Bone marrow (tissue), 2 donors: ENCODE measurements around the gene SLC12A9.
"Not testable (repeated sequence)": the region's sequence is repeated elsewhere in the genome, so short reads cannot be mapped to it uniquely, and the experiment has no call there.

Experiments used
- DNase-seq, 2 donors: peaks; one replicate each; lab custom pipeline; 2025; lab: John Stamatoyannopoulos, UW

SLC12A9 gene, protein sequence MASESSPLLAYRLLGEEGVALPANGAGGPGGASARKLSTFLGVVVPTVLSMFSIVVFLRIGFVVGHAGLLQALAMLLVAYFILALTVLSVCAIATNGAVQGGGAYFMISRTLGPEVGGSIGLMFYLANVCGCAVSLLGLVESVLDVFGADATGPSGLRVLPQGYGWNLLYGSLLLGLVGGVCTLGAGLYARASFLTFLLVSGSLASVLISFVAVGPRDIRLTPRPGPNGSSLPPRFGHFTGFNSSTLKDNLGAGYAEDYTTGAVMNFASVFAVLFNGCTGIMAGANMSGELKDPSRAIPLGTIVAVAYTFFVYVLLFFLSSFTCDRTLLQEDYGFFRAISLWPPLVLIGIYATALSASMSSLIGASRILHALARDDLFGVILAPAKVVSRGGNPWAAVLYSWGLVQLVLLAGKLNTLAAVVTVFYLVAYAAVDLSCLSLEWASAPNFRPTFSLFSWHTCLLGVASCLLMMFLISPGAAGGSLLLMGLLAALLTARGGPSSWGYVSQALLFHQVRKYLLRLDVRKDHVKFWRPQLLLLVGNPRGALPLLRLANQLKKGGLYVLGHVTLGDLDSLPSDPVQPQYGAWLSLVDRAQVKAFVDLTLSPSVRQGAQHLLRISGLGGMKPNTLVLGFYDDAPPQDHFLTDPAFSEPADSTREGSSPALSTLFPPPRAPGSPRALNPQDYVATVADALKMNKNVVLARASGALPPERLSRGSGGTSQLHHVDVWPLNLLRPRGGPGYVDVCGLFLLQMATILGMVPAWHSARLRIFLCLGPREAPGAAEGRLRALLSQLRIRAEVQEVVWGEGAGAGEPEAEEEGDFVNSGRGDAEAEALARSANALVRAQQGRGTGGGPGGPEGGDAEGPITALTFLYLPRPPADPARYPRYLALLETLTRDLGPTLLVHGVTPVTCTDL

DNA sequence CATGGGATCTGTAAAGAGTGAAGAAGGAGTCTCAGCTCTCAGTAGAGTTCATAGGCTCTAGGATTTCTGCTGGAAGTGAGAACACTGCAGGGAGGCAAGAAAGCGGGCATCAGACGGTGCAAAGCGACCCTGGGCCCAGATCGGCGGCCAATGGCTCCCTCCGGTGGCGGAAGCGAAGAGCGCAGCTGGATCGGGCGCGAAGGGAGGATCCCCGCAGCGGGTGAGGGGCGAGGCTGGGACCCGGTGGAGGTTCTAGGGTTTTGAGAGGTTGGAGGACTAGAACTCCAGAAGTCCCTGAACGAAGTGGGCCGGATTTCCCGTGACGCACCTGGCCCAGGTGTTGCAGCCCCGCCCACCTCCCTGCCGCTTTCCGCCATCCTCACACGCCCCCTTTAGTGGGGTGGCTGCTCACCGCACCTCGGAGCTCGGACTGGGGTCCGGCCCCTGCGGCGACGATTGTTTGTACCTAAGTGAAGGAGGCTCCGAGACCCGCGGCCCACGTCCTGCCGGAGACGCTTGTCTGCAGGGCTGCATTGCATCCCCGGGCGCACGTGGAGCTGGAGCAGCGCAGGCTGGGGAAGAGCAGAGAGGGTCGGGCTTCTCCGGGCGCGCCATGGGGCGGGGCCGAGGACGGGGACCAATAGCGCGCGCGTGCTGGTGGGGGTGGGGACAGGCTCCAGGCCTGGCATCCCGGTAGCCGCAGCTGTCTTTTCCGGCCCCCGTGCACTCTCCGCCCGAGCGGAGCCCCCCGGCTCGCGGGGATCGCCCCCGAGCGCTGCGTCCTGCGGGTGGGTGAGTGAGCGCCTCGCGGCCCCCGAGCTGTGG is at the start of gene SLC12A9:
SLC12A9 (plus strand) TSS at position 666 of the 825 bp plus-strand sequence. CDS start 1,485 bp downstream, outside the sequence.
- DNase-seq = peak; percentile 53 to 74

DNA sequence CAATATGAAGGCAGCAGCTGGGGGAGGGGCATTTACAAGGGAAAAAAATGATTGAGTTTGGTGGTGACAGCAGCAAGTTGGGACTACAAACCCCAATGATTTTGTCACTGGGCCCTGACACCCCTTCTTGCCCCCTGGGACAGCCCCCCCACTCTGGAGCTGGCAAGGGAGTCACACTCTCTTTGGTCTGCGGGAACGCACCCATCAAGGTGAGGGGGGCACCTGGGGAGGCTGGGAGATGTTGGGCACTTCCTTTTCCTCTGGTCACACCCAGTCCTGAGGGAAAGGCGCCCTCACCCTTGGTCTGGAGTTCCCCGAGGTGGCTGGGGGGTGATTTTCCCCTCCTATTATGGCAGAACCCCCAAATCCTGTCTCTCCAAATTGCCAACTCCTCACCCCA is 49.6 kb upstream of the SLC12A9 start:
- DNase-seq = no peak

DNA sequence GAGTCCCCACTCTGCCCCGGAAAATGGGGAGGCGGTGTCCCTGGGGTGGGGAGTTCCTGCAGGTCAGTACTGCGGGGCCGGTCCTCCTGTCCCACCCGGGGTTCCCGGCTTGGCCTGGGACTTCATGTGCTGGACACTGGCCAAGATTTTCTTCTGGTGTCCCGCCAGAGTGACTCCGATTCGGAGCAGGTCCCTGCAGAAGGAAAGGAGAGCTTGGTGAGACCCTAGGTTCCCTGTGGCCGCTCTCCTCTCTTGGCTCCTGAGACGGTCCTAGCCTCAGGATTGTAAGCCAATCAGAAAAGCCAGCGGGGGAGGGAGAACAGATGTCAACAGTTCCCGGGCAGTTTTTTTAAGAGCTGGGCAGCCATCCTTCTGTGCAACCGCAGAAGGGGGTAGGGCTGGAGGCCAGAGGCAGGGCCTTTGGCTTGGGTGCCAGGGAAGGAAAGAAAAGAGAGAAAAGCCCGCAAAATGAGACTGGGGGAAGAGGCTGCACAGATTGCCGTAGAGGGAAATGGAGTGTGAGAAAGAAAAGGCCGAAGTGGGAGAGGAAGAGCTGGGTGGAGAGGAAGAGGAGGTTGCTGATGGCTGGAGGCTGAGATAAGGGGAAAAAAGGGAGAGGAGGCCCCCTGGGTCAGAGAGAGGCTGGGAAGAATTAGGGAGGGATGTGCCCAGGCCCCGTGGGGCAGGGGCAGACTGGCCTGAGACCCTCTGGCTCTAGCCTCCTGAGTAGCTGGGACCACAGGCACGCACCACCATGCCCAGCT is 48.9 kb upstream of the SLC12A9 start:
- peak; percentile 30 to 74 for DNase-seq

DNA sequence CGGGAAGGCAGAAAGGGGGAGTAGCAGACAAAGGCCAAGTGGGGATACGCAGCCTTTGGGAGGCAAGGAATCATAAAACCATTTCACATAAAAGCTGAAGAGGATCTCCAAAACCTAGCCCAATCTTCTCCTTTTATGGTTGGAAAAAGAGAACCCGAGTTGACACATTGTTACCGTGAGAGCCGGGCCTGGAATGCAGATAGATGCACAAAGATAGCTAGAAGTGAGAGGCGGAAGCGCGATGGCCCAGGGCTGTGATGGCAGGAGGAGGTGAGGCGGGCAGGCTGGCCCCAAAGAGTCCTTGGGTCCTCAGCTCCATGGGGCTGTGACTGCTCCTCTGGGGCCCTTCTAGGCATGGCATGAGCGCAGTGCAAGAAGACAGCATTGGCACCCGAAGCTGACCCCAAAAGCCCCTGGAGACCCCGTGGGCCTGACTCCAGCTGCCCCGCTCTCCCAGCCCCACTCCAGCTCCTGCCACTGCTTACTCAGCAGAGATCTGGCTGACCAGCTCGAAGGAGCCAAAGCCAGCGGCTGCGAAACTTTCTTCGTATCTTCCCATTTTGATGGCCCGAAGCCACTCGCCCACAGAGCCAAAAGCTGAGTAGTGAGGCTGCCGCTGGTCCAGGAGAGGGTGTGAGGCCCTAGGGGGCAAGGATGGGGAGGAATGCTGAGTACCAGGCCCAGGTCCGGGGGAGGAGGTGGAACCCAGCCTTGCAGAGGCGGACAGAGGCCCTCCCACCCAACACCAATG is 47.7 kb upstream of the SLC12A9 start:
- DNase-seq = no peak

DNA sequence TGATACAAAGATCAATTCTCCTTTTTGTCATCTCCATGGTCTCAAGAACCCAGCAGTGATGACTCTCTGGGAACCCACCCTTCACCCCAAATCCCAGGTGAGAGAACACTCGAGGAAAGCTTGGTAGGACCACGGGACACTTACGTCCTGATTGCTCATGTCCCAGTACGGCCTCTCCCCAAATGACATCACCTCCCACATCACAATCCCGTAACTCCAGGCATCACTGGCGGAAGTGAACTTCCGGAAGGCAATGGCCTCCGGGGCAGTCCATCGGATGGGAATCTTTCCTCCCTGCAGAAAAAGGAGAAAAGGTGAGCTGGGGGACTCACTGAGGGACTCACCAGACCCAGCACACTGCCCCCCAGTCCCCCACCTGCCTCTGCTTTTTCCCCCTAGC is 46.2 kb upstream of the SLC12A9 start:
- DNase-seq = no peak

DNA sequence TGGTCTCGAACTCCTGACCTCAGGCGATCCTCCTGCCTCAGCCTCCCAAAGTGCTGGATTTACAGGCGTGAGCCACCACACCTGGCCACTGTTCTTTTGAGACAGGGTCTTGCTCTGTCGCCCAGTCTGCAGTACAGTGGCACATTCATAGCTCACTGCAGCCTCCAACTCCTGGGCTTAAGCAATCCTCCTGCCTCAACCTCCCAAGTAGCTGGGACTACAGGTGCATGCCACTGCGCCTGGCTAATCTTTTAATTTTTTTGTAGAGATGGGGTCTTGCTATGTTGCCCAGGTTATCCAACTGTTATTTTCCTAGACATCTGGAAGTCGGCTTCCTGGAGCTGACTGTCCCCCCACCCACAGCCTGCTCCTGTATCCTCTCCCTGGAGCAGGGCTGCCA is 45.6 kb upstream of the SLC12A9 start:
- DNase-seq = not testable (repeated sequence)

DNA sequence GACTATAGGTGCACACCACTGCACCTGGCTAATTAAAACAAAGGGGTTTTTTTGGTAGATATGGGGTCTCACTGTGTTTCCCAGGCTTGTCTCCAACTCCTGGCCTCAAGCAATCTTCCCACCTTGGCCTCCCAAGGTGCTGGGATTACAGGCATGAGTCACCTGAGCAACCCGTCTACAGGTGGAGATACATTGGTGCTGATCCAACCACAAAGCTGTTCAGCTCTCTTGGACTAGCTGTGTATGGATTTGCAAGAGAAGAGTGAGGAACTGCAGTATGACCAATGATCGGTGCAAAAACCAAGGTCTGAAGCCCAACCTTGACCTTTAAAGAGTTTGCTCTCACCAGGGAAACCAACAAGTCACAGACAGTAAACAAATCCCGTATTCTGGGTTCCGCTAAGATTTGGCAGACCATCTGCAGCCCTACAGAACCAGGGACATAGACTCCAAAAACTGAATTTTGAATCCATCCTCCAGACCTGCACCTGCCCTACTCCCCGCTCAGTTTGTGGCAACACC is 44.1 kb upstream of the SLC12A9 start:
- DNase-seq = no peak

DNA sequence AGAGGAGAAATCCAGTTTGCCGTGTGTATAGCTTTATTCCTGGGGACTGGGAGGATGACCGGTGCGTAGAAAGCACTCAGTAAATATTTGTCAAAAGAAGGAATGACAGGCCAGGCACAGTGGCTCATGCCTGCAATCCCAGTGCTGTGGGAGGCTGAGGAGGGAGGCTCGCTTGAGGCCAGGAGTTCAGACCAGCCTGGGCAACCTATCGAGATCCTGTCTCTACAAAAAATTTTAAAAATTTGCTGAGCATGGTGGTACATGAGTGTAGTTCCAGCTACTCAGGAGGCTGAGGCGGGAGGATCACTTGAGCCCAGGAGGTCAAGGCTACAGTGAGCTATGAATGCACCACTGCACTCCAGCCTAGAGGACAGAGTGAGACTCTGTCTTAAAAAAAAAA is 41.0 kb upstream of the SLC12A9 start:
- no peak for DNase-seq

DNA sequence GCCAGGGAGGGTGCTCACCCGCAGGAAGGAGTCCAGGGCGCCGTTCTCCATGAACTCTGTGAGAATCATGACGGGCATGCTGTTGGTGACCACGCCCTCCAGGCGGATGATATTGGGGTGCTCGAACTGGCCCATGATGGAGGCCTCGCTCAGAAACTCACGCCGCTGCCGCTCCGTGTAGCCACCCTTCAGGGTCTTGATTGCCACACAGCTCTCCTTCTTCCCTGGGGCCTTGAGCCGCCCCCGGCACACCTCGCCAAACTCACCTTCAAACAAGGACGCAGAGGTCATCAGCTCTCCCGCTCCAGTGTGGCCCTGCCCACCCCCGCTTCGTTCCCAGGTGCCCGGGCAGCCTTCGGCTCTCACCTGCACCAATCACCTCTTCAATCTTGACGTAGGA is 39.8 kb upstream of the SLC12A9 start:
- DNase-seq = no peak

DNA sequence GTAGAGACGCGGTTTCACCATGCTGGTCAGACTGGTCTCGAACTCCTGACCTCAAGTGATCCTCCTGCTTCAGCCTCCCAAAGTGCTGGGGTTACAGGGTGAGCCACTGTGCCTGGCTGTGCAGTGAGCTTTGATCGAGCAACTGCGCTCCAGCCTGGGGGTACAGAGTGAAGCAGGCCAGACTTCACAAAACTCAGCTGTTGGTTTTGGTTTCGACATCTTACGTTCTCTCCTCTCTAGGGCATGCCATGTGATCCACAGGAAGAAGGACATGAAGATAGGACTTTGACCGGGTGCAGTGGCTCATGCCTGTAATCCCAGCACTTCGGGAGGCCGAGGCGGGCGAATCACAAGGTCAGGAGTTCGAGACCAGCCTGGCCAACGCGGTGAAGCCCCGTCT is 36.0 kb upstream of the SLC12A9 start:
- DNase-seq = not testable (repeated sequence)

DNA sequence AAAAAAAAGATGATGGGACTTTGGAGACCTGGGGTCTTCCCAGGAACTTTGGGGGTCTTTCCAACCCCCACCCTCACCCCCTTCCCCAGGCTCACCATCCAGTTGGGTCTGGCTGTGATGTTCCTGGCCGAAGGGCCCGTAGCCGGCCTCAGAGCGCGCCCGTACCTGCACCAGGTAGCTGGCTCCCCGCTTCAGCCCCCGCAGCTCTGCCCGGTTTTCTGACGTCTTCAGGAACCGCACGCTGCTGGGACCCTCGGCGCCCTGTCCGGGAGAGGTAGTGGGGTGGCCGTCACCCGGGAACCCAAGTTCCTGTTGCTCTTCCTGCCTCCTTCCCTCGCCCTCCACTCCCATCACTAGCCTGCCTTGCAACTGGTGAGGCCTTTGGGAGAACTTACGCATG is 35.4 kb upstream of the SLC12A9 start:
- no peak for DNase-seq

DNA sequence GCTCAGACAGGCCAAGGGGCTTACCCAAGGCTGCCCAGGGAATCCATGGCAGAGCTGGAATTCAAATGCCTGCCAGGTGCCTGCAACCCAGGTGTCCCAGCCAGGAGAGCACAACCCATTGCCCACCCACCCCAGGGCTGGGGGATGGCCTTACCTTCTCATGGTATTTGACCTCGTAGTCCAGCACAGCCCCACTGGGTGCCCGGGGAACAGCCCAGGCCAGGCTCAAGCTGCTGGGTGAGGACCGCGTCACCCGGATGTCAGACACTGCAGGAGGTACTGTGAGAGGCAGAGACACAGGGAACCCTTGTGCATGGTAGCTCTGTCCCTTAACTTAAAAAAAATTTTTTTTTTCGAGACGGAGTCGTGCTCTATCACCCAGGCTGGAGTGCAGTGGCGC is 34.1 kb upstream of the SLC12A9 start:
- DNase-seq = no peak

DNA sequence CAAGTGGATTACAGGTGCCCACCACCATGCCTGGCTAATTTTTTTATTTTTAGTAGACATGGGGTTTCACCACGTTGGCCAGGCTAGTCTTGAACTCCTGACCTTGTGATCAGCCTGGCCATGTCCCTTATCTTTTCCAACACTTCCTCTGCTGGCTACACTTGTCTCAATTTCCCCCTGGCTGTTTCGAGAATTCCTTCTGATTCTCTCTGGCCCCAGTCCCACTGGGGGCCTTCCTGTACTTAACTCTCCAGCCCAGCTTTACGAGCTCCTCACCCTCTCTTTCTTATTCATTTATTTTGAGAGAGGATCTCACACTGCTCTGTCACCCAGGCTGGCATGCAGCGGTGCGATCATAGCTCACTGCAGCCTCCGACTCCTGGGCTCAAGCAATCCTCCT is 33.7 kb upstream of the SLC12A9 start:
- DNase-seq = no peak

DNA sequence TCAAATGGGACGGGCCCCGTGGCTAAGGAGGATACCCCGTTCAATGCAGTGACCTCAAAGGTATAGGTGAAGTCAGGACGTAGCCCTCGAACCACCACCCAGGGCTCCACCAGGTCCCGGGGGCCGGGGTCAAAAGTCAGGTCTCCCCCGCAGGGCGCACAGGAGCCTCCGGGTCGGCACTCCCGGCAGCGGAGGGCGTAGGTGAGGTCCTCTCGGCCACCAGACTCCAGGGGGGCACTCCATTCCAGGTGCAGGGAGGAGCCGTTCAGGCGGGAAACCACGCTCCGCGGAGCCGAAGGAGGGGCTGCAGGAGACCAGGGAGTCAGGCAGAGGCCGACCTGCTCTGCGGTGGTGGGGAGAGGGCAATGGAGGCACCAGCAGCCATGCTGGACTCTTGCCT is 32.9 kb upstream of the SLC12A9 start:
- DNase-seq = no peak

DNA sequence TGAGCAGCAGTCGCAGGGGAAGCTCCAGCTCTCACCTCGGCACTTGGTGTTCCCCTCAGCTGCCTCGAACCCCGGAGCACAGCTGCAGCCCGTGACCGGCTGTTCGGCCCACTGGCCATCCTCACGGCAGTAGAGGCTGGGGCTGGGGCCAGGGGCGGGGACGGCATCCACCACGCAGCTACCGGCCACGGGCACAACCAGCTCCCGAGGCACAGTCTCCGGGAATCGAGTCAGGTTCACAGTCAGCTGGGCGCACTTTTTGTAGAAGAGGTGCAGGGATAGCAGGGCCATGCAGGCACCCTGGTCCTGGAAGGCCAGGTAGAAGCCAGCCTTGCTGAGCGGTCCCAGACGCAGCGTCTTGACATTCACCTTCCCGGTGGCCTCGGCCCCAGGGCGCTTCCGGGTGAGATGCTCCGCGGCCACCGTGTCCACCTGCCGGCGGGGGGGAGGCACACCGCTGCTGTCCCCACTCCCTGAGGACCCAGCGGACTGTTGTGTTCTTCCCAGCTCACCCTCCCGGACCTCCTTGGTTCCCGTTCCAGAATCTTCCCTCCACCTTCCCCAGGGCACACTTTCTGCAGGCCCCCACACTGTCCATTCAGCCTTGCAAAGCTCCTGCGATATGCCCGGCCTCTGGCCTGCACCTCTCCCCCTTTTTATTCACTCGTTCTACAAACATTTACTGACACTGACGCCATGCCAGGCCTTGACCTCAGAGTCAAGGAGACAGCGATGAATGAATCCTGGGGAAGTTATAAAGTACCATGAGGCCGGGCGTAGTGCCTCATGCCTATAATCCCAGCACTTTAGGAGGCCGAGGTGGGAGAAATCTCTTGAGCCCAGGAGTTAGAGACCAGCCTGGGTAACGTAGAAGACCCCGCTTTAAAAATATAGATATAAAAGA is 30.0 kb upstream of the SLC12A9 start:
- no peak for DNase-seq

DNA sequence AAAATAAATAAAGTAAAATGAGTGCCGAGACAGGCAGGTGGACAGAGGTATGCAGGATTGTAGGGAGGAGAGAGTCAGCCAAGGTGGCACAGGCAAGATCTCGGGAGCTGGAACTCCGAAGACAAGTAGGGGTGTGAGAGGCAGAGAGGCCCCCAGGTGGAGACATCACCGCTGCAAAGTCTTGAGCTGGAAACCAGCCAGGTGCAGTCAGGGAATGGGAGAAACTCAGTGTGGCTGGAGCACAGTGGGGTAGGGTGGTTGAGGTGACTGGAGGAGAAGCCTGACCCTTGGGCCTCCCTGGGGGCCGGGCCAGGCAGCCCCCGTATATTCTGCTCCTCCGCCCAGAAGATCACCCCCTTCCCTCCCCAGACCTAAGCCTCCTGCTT is 29.4 kb upstream of the SLC12A9 start:
- DNase-seq = no peak

DNA sequence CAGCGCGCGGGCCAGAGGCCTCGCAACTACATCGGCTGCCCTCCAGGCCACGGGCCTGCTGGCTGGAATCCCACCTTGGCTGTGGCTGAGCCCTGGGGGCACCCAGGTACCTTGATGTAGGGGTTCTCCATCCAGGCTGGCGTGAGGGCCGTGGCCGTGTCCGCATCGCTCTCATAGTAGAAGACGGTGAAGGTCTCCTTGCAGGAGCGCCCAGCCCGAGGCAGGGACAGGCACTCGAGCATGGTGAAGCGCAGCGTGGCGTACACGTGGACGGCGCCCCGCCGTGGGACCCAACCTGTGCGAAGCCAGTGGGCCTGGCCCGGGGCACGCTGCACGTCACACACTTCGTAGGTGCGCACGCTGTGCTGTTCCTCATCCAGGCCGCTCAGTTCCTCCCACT is 29.0 kb upstream of the SLC12A9 start:
- no peak for DNase-seq

DNA sequence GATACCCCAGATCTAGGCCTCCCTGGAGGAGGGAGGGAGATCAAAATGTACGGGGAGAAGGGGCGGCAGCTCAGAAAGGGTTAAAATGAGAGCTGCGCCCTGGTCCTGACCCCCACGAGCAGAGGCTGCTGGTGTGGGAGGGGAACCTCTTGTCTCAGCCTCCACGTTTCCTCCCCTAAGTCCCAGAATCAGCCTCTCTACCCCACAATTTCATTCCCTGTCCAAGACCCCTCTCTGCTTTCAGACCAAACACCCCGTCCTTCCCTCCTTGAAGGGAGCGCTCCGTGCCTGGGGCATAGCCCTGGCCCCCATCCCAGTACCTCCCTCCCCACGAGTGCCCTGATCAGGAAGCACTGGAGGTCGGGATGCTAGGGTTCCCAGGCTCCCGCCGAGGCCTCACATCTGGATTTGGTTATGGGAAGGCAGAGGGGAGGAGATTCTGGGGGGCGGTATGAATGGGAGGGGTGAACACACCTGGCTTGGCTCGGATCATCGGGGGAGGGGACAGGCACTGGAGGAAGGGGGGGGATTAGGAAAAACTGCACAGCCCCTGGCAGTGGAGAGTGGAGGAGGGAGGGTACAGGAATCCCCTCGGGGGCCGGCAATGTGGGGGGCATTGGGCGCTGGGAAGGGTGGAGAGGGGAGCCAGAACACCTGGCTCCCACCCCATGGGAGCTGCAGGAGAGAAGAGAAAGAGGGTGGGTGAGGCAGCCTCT is 27.9 kb upstream of the SLC12A9 start:
- no peak for DNase-seq

DNA sequence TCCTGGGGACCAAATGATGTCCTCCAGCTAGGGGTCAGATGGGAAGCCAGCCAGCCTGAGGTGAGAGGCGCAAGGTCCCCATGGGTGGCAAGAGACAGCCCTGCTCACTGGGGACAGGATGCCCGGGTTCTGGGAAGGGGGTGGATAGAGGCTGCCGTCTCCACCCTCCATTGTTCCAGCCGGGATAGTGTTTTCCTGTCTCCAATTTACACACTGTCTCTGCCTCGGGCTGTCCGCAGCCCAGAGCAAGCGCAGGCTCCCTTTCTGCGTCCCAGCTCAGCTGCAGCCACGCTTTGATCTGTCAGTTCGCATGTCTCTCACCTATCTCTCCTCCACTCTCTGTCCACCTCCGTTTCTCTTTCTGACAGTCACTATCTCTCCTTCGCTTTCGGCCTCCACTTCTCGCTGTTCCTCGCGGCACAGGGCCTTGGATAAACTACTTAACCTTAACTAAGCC is 27.3 kb upstream of the SLC12A9 start:
- no peak for DNase-seq
